ENCODE data around the gene RERE. TPM values are rescaled to one million over a fixed set of nuclear protein-coding genes. Genes with fewer than 3 reads are reported as not detected.
A peak's percentile ranks its signal among the peaks of the same experiment; 100 is the strongest.
"Not testable (repeated sequence)": the region's sequence is repeated elsewhere in the genome, so short reads cannot be mapped to it uniquely, and the experiment has no call there.

Gene RERE
- total RNA-seq, 1 experiment from 2014 or later, result 9.8 TPM

GRCh38 chr1:8643542-8644536 lies 173.6 kb downstream of the RERE start:
- no peak for DNase-seq (ENCODE audit: low read depth)
- in situ Hi-C loops (cut with HindIII; ENCODE audit: low pct_unique_long_range_greater_than_20kb, low sequenced_read_pairs), result no loop called here

GRCh38 chr1:8642114-8642513 lies 175.3 kb downstream of the RERE start:
- no peak for DNase-seq (ENCODE audit: low read depth)
- in situ Hi-C loops (cut with HindIII; ENCODE audit: low pct_unique_long_range_greater_than_20kb, low sequenced_read_pairs), result no loop called here

- in situ Hi-C loops (cut with HindIII; ENCODE audit: low pct_unique_long_range_greater_than_20kb, low sequenced_read_pairs), result no loop called here
- DNase-seq (ENCODE audit: low read depth), result no peak
Observed at GRCh38 chr1:8641377-8641997, 176.0 kb downstream of the RERE start.

- no peak for DNase-seq (ENCODE audit: low read depth)
- in situ Hi-C loops (cut with HindIII; ENCODE audit: low pct_unique_long_range_greater_than_20kb, low sequenced_read_pairs), result no loop called here
Observed at GRCh38 chr1:8640950-8641349, 176.5 kb downstream of the RERE start.

GRCh38 chr1:8639148-8639547 lies 178.3 kb downstream of the RERE start:
- in situ Hi-C loops (cut with HindIII; ENCODE audit: low pct_unique_long_range_greater_than_20kb, low sequenced_read_pairs), result no loop called here
- DNase-seq (ENCODE audit: low read depth), result no peak

GRCh38 chr1:8633741-8634501 lies 183.5 kb downstream of the RERE start:
- in situ Hi-C loops (cut with HindIII; ENCODE audit: low pct_unique_long_range_greater_than_20kb, low sequenced_read_pairs), result no loop called here
- DNase-seq (ENCODE audit: low read depth), result no peak

- DNase-seq (ENCODE audit: low read depth), result no peak
- in situ Hi-C loops (cut with HindIII; ENCODE audit: low pct_unique_long_range_greater_than_20kb, low sequenced_read_pairs), result no loop called here
Observed at GRCh38 chr1:8632102-8632501, 185.3 kb downstream of the RERE start.

GRCh38 chr1:8631163-8631562 lies 186.3 kb downstream of the RERE start:
- in situ Hi-C loops (cut with HindIII; ENCODE audit: low pct_unique_long_range_greater_than_20kb, low sequenced_read_pairs), result no loop called here
- no peak for DNase-seq (ENCODE audit: low read depth)

GRCh38 chr1:8629241-8630091 lies 188.0 kb downstream of the RERE start:
- no peak for DNase-seq (ENCODE audit: low read depth)
- in situ Hi-C loops (cut with HindIII; ENCODE audit: low pct_unique_long_range_greater_than_20kb, low sequenced_read_pairs), result no loop called here

- in situ Hi-C loops (cut with HindIII; ENCODE audit: low pct_unique_long_range_greater_than_20kb, low sequenced_read_pairs), result no loop called here
- no peak for DNase-seq (ENCODE audit: low read depth)
Observed at GRCh38 chr1:8628606-8629005, 188.8 kb downstream of the RERE start.

GRCh38 chr1:8627728-8628127 lies 189.7 kb downstream of the RERE start:
- no peak for DNase-seq (ENCODE audit: low read depth)
- in situ Hi-C loops (cut with HindIII; ENCODE audit: low pct_unique_long_range_greater_than_20kb, low sequenced_read_pairs), result no loop called here

- in situ Hi-C loops (cut with HindIII; ENCODE audit: low pct_unique_long_range_greater_than_20kb, low sequenced_read_pairs), result no loop called here
Observed at GRCh38 chr1:8625981-8626898, 191.2 kb downstream of the RERE start.

GRCh38 chr1:8625491-8625890 lies 191.9 kb downstream of the RERE start:
- DNase-seq (ENCODE audit: low read depth), result no peak
- in situ Hi-C loops (cut with HindIII; ENCODE audit: low pct_unique_long_range_greater_than_20kb, low sequenced_read_pairs), result no loop called here

More at GRCh38 chr1:8625981-8626898, 191.2 kb downstream of the RERE start:
- peak; percentile 77 for DNase-seq (ENCODE audit: low read depth)

GRCh38 chr1:8623651-8624192 lies 193.7 kb downstream of the RERE start:
- in situ Hi-C loops (cut with HindIII; ENCODE audit: low pct_unique_long_range_greater_than_20kb, low sequenced_read_pairs), result not testable (repeated sequence)

GRCh38 chr1:8621785-8622348 lies 195.6 kb downstream of the RERE start:
- in situ Hi-C loops (cut with HindIII; ENCODE audit: low pct_unique_long_range_greater_than_20kb, low sequenced_read_pairs); DNase-seq (ENCODE audit: low read depth): not testable (repeated sequence)

More at GRCh38 chr1:8623651-8624192, 193.7 kb downstream of the RERE start:
- not testable (repeated sequence) for DNase-seq (ENCODE audit: low read depth)

GRCh38 chr1:8621034-8621582 lies 196.3 kb downstream of the RERE start:
- in situ Hi-C loops (cut with HindIII; ENCODE audit: low pct_unique_long_range_greater_than_20kb, low sequenced_read_pairs), result not testable (repeated sequence)

More at GRCh38 chr1:8621034-8621582, 196.3 kb downstream of the RERE start:
- not testable (repeated sequence) for DNase-seq (ENCODE audit: low read depth)

Data from Caki2 (cell line).